Occipital lobe (tissue), 2 donors: ENCODE measurements around the gene FEM1B. TPM values are rescaled to one million over a fixed set of nuclear protein-coding genes. Genes with fewer than 3 reads are reported as not detected.

Experiments
- DNase-seq: peaks from one replicate; lab custom pipeline; 2025; lab: John Stamatoyannopoulos, UW
- total RNA-seq: library from RNA; depleted of rRNA; stranded (reverse); fragments of >200 nt; gene quantifications from one replicate; pipeline ENCODE4 v1.2.3, GENCODE V29; 2014

The FEM1B gene
- total RNA-seq, 1 donor from 2014 or later: 188 TPM

DNA sequence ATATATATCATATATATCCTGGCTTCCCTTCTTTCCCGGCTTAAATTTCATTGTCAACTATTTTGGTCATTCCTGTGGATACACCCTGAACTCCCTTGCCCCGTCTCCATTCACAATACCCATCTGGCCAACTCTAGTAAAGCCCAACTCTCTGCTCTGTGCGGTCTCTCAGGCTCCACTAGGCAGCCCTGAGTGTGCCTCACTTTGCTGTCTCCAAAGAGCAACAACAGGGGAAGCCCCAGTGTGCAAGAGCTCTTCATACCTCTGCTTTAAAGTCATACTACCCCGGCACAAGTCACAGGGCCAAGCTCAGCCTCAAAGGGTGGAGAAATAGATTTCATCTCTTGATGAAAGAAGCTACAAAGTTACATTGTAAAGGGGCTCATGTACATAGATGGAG is 18.9 kb upstream of the FEM1B start:
- no peak for DNase-seq

DNA sequence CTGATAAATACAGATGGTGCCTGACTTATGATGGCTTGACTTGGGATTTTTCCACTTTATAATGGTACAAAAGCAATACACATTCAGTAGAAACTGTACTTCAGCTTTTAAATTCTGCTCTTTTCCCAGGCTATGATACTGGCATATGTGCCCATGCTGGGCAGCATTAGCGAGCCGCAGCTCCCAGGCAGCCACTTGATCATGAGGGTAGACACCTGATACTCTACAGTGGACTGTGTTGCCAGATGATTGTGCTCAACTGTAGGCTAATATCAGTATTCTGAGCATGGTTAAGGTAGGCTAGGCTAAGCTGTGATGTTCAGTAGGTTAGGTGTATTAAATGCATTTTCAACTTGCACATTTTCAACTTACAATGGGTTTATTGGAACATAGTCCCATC is 17.7 kb upstream of the FEM1B start:
- no peak for DNase-seq

DNA sequence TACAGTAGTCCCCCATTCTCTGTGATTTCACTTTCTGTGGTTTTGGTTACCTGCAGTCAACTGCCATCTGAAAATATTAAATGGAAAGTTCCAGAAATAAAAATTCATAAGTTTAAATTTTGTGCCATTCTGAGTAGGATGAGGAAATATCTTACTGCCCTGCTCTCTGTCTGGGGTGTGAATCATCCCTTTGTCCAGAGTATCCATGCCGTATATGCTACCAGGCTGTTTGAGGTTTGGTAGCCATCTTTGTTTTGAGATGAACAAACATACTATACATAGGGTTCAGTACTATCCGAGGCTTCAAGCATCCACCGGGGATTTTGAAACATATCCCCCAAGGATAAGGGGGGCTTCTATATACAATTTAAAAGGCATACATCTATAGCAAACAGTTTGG is 16.3 kb upstream of the FEM1B start:
- DNase-seq: no peak

DNA sequence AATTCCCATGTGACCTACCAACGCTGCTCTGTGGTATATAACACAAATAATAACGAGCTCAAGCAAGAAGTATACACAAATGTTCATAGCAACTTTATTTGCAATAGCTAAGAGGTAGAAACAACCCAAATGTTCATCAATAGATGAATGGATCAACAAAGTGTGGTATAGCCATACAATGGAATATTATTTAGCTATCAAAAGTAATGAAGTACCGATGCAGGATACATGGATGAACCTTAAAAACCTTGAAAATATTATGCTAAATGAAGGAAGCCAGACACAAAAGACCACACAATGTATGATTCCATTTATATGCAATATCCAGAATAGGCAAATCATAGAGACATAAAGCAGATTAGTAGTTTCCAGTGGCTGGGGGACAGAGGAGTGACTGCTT is 15.6 kb upstream of the FEM1B start:
- DNase-seq: no peak

DNA sequence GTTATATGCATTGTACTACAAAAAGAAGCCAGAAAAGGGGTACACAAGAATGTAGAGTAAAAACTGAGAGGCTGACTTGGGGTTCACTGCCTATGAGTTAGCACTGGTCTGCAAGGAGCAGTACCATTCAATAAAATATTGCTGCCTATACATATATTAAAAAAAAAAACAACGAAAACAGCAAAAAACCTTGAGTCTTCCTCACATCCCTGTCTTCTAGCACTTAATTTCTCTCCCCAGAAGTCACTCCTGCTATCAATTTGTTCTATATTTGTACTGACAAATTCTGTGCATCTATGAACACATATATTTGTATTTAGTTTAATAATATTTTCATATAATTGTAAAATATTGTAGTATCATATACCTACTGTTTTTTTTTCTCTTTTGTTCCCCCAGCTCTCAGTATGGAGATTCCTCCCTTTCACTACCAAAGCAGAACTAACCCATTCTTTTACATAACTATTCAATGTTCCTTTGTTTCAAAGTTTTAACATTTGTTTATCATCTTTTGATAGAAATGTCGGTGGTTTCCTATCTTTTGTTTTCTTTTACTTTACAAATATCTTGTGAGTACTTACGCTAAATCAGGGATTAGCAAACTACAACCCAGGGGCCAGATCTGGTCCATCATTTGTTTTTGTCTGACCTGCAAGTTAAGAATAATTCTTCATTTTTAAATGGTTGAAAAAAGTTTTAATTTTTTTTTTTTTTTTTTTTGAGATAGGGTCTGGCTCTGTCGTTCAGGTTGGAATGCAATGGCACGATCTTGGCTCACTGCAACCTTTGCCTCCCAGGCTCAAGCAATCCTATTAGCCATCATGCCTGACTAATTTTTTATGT is 14.8 kb upstream of the FEM1B start:
- no peak for DNase-seq

DNA sequence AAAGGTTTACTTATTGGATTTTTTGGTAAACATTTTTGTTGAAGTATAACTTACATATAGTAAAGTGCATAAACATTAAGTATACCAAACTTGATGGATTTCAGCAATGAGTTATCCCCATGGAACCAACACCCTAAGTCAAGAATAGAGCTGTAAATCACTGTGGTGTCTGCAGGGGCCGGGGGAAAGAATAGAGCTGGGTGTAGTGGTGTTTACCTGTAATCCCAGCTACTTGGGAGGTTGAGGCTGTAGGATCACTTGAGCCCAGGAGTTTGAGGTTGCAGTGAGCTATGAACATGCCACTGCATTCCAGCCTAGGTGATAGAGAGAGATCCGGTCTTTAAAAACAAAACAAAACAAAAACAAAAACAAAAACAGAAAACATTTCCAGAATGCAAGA is 13.3 kb upstream of the FEM1B start:
- DNase-seq: no peak

DNA sequence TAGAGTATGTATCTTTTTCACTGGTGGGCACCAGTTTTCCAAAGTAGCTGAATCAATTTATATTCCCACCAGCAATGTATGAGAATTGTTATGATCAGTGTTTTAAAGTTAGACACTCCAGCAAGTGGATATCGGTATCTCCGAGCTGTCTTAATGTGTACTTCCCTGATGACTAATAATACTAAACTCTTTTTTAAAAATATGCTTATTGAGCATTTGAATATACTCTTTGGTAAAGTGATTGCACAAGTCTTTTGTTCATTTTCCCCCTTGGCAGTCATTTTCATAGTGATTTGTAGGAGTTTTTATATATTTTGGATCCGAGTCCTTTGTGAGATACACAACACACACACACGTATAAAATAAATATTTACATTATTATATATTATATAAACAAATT is 12.5 kb upstream of the FEM1B start:
- no peak for DNase-seq

DNA sequence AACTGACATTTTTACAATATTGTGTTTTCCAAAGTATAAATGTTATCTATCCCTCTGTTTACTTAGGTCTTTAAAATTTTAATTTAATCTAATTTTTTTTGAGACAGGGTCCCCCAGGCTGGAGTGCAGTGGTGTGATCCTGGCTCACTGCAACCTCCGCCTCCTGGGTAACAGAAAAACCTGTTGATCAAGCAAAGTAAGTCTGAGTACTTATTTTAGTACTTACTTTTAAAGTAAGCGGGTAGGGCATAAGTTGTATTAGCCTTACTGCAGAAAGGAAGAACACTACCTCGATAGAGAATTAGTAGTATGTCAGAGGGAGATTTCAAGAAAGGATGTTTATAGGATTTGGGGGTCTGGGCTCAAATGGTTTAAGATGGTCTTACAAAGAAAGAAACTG is 11.9 kb upstream of the FEM1B start:
- DNase-seq: no peak

DNA sequence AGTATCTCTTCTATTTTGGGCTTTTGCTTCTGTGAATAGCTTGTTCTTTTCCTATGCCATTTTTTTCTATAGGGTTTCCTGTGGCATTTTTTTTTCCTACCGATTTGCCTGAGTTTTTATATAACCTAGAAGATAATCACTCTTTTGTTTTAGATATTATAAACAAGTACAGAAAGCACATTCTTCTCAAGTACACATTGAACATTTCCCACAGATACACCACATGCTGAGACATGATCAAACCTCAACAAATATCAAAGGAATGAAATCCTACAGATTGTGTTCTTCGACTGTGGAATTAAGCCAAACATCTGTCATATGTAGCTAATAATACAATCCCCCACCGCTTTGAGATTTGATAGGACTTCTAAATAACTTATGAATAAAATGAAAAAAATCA is 9.1 kb upstream of the FEM1B start:
- DNase-seq: no peak

DNA sequence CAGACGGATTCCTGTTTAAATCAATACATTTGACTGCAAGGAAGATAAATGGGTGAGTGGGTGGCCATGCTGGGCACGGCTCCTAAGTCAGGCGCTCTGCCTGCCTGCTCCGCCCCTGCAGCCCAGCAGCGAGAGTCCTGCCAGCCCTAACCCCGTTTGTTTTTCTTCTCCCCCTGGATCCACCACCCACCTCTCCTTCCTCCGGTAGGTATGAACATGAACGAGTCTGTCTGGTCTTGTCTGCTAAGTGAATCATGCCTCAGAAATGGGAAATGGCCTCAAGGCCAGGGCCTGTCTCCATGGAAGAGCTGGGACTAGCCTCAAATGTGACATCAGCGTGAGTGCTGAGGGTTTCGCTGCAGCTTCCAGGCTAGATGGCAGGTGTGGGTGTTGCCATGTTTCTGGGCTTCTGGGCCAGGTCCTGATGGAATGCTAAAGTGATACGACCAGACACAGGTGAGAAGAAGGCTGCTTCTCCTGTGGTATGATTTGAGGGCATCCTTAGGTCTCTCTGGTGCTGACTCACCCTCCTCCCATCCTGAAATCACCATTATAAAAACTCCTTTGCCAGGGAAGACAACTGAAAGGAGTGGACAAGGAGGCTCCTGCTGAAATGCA is 5.6 kb upstream of the FEM1B start:
- peak; percentile 57 for DNase-seq

DNA sequence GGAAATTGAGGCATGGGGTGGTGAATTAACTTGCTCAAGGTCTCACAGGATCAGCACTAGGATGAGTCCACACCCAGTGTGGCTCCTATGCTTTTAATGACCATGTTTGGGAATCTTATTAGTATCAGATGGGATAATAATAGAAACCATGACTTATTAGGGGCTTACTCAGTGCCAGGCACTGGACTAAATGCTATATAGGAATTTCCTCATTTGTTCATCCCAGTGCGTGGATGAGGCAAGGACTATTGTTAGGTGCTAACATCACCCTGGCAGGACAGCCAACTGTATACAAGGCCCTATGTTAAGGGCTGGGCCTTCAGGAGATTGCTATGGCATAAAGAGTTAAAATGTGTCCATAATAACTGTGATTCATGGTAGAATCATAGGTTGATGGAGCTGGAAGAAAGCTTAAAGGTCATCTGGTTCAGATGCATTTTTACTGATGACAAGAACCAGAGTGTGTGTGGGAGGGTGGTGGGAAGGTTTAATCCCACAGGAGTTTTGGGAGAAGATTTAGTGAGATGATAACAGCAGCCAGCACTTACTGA is 4.7 kb upstream of the FEM1B start:
- DNase-seq: no peak

DNA sequence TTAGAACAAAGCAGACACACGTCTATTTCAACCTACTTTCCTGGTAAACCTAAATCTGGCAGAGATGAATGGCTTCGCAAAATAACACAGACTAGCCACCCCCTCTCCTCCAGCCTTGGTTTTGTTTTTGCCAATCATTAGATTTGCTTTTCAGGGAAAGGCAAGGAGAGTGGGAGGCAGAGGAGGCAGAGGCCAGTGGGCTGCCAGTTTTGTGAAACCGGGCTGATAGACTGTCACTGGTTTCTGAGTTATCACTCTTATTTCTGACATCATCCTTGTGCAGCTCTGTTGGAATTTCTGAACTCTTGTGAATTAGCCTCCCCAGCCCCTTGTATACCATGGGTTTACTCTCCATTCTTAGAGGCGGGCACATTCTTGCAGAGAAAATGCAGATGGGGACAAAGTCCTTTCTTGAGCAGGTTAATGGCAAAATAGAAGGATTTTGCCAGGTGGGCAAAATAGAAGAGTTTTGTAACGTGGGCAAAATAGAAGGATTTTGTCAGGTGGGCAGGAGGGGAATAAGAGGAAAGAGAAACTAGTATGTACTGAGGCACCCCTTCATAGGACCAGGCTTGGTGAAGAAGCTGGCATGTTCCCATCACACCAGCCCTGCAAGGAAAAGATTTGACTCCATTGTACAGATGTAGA is 3.2 kb upstream of the FEM1B start:
- DNase-seq: no peak

DNA sequence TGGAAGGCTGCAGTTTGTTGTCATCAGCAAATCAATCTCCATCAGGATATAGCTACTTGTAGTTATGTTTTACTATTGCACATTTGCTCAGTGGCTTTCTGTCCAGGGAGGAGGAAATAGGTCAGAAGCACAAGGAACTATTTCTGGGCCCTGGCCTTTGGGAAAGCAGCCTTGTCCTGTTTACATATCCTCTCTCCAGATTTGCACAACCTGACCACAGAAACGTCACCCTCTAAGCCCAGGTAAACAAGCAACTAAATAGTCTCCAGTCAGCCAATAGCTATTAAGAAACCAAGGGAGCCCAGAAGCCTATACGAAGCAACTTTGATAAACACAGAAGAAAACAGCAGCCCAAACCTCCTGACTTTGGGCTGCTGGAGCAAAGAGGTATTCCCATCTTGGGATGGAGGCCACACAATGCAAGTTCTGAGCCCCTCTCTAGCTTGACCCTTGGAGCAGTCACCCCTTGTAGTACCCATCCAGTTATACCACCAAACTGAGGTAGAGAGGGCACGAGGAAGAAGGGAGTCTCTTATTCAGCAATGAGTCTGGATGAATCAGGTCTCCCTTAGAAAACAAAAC is 2.3 kb upstream of the FEM1B start:
- DNase-seq: no peak

DNA sequence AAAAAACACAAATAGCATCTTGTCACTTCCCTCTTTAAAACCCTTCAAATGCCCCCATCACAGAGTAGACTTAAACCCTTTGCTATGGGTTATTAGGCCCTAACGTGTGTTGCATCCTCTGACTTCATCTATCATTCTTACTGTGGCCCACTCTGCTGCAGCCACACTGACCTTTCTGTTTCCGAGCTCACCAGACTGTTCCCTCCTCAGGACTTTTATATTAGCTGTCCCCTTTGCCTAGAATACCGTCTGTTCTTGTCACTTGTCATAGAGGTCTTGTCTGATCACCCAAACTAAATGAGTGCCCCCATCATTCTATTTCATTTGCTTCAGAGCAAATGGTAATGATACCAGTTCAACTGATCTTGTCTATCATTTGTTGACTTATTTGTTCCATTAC is 877 bp upstream of the FEM1B start:
- no peak for DNase-seq

DNA sequence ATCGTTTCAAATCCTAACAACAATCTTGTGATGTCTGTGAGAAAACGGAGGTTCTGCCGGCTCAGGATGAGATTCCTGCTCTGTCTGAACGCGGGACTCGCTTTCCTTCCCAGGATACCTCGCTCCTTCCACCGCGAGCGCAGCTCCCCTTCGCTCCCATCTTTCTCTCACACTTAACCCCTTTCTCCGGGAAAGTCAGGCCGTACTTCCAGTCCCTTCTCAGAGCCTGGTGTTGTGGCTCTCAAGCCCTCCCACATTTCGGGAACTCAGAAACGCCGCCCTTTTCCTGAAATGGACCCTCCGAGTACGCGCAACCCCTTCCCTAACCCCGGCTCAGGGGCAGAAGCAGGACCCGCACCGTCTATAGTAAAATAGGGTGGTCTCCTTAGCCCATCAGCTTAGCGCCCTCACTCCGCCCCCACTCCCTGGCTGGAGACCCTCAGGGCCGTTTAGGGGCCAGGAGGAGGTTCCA is 378 bp upstream of the FEM1B start:
- DNase-seq: peak; percentile 78

DNA sequence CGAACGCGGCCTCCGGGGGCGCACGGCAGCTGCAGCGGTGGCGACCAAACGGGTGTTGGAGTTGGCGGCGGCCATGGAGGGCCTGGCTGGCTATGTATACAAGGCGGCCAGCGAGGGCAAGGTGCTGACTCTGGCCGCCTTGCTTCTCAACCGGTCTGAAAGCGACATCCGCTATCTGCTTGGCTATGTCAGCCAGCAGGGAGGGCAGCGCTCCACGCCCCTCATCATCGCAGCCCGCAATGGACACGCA is 725 bp downstream of the FEM1B start:
- DNase-seq: no peak

DNA sequence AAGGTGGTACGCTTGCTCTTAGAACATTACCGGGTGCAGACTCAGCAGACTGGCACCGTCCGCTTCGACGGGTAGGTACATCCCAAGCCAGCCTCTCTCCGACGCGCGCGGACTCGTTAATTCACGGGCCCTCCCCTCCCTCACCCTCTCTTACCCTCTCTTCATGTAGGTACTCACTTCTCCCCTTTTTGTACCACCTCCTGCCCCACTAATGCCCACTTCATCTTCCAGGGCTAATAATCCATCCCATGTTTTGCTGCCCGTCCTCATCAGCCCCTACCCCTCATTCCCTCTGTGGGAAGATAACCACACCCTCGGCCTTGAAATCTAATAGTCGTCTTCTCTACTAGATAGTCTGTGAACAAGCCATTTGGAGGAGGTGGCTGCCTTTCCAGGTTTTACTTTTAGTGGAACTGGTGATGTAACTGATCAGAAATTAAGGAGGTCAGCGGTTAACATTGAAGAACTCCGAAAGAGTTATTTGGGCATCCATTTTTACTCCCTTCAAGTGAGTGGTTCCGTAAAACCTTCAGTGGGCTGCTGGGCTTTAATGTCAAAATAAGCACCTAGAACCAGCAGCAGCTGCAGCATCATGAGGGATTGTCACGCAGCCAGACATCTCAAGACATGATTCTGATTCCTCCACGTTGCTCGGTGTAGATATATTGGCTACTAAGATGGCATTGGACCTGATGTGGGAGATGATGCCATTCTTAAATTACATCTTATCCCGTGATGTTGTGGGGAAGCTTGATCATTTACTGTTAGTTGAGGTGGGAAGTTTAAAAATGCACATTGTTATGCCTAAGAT is 1.3 kb downstream of the FEM1B start:
- no peak for DNase-seq

DNA sequence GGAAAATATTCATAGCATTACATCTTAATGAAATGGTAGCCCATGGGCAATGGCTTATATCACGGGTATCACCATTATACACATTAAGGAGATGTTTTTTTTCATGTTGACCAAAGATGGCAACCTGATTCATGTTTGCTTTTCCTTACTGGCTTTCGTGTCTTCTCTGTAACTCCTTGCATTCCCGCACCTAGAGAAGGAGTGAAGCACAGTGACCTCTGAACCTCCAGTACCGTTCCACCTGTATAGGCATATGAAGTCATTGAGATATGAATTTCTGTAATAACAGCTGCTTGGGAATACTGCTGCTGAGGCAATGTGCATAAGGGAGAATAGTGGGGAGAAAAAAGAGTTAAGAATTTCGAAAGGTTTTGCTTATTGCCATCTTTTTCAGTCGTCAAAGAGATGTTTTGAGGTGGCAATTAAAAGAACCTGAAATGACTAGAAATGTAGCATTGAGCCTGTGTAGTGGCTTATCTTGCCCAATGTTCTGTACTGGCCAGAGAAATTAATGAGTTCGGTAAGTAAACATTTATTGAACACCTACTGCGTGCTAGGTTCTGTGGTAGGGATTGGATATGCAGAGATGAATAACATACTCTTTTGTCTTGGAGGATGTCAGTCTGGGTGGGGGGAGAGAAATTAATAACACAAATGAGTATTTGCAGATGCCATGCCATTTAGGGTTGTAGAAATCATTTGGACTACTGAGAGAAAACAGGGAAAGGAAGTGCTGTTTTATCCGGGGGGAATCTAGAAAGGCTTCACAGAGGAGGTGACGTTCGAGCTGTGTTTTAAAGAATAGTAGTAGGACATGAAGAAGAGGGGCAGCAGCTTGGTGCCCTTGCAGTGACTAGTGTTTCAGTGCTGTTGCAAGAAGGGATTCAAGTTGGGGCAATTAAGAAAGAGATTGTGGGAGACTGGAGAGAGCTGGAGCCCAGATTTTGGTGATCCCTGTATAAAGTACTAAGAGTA is 2.5 kb downstream of the FEM1B start:
- DNase-seq: no peak

DNA sequence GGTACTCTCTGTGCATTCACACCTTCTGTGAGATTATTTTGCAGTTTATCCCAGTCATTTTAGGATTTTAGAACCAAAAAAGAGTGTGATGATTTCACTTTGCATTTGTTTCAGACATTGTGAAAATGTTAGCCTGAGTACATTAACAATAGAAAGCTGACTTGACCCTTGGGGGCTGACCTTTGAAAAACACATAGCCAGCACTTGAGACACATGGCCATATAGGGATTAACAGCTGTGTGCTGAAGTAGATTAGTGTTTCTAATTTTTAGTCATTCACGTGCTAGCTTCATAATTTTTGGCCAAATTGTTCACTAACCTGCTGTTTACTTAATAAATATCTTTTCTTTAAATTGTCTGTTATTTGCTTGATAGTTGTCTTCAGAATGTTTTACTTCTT is 3.5 kb downstream of the FEM1B start:
- DNase-seq: no peak

DNA sequence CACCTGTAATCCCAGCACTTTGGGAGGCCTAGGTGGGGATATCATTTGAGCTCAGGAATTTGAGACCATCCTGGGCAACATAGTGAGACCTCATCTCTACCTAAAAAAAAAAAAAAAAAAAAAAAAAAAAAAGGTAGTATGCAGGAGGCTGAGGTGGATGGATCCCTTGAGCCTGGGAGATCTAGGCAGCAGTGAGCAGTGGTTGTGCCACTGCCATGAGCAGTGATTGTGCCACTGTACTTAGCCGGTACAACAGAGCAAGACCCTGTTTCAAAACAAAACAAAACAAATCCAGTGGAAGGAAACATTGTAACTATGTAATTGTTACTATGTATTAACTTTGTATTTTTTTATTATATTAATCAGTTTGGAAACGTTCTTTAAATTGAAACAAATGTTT is 5.9 kb downstream of the FEM1B start:
- DNase-seq: no peak
